Lung (tissue), 12 donors: ENCODE data around the gene GPR25. TPM values are rescaled to one million over a fixed set of nuclear protein-coding genes. Genes with fewer than 3 reads are reported as not detected.

Source experiments
- ATAC-seq: fragments of 200-7000 bp; cut with Tn5 transposase; one replicate; pipeline ENCODE4 v1.9.1; 2020; ENCODE audit warnings: moderate number of reproducible peaks; ENCODE audit not compliant: insufficient read depth, low FRiP score
- DNase-seq, 3 donors: peaks; one replicate each; pipeline ENCODE4 v3.0.0-alpha.2; 2013 to 2017
- H3K27ac ChIP-seq, 2 donors: one replicate each; pipeline ENCODE4 v1.5.1; 2013; ENCODE audit warnings: mild to moderate bottlenecking in 2 of 2, moderate library complexity in 2 of 2, control low read depth in 1 of 2, inconsistent platforms in 1 of 2, low read depth in 1 of 2, low read length in 1 of 2
- H3K27me3 ChIP-seq, 3 donors: one replicate each; pipeline ENCODE4 v1.5.1; 2013; ENCODE audit warnings: low read length in 2 of 3; ENCODE audit not compliant: control insufficient read depth in 3 of 3, insufficient read depth in 3 of 3
- H3K36me3 ChIP-seq, 4 donors: one replicate each; pipeline ENCODE4 v1.5.1; 2013; ENCODE audit warnings: low read length in 4 of 4, mild to moderate bottlenecking in 1 of 4, moderate library complexity in 1 of 4; ENCODE audit not compliant: control insufficient read depth in 4 of 4, insufficient read depth in 4 of 4
- H3K4me1 ChIP-seq, 5 donors: one replicate each; pipeline ENCODE4 v1.5.1; 2013; ENCODE audit warnings: low read length in 5 of 5, mild to moderate bottlenecking in 2 of 5, moderate library complexity in 1 of 5; ENCODE audit not compliant: control insufficient read depth in 5 of 5, insufficient read depth in 5 of 5
- H3K4me3 ChIP-seq: one replicate; pipeline ENCODE4 v1.5.1; 2013; ENCODE audit warnings: mild to moderate bottlenecking, control low read depth, moderate library complexity
- H3K9ac ChIP-seq, 2 donors: one replicate each; pipeline ENCODE4 v1.5.1; 2013; ENCODE audit warnings: low read length in 2 of 2, control low read depth in 1 of 2; ENCODE audit not compliant: insufficient read depth in 1 of 2
- H3K9me3 ChIP-seq, 4 donors: one replicate each; pipeline ENCODE4 v1.5.1; 2013; ENCODE audit warnings: low read length in 3 of 4, mild to moderate bottlenecking in 1 of 4, moderate library complexity in 1 of 4; ENCODE audit not compliant: control insufficient read depth in 4 of 4, insufficient read depth in 3 of 4
- WGBS, 2 donors: extraction: QIAGEN DNeasy Blood & Tissue Kit; methylation state at CpG; one replicate each; pipeline ENCODE4 v1.1.7; 2013; 5-methylcytosine and 5-hydroxymethylcytosine counted together
- polyA plus RNA-seq, 2 donors: library from polyadenylated mRNA; stranded (reverse); fragments of 200-250 nt; gene quantifications; one replicate each; pipeline ENCODE4 v1.2.1, GENCODE V29; 2013
- total RNA-seq, 2 donors: library from RNA; depleted of rRNA in 1 of 2; stranded (reverse); fragments of >200 nt in 1 of 2; gene quantifications; one replicate each; pipeline ENCODE4 v1.2.1, GENCODE V29; 2014 to 2021
- TF ChIP-seq, protein P1 (sequence below): IDR thresholded peaks from 2 replicates; pipeline ENCODE4 v1.5.1; 2012; ENCODE audit warnings: mild to moderate bottlenecking; ENCODE audit errors: control extremely low read depth, extremely low read depth
- donor health status: control.
- donor health status: control.
- donor health status: Bipolar disorder and iron deficiency.
- donor health status: healthy.
- donor health status: DM: yes; HTN: yes; CAD: no.

The GPR25 gene
- total and polyA plus RNA-seq, 4 donors, result 0.16 to 1.0 (median 0.63) TPM

DNA sequence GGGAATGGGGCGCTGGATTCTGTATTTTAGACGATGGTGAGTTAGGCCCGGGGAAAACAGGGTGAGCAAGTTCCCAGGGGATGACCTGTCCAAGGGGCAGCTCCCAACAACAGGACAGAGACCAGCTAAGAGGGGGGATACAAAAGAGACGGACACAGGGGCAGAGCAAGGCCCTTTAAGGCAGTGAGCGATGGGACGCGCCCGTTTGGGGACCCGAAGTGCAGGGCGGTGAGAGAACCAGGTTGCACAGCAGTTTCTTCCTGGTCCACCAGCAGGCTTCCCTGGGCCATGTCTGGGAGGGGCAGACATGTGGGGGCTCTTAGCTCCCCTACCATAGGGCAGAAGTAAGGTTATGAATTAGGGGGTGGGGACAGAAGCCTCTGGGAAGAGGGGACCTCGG is 43.9 kb downstream of the GPR25 start:
- Histone ChIP-seq H3K4me1 (no peaks in the 10 kb centered on the region), H3K9ac (no peak overlapping the region), H3K4me3 (no peak overlapping the region), H3K9me3 (no peaks in the 10 kb centered on the region), H3K36me3 (peaks cover 0 to 2% (median 0%) of the 10 kb centered on the region in 4 donors), H3K27me3 (no peaks in the 10 kb centered on the region), H3K27ac (no peak overlapping the region)
- no peak for DNase-seq
- ATAC-seq, result no peak
- TF ChIP-seq, protein P1, sequence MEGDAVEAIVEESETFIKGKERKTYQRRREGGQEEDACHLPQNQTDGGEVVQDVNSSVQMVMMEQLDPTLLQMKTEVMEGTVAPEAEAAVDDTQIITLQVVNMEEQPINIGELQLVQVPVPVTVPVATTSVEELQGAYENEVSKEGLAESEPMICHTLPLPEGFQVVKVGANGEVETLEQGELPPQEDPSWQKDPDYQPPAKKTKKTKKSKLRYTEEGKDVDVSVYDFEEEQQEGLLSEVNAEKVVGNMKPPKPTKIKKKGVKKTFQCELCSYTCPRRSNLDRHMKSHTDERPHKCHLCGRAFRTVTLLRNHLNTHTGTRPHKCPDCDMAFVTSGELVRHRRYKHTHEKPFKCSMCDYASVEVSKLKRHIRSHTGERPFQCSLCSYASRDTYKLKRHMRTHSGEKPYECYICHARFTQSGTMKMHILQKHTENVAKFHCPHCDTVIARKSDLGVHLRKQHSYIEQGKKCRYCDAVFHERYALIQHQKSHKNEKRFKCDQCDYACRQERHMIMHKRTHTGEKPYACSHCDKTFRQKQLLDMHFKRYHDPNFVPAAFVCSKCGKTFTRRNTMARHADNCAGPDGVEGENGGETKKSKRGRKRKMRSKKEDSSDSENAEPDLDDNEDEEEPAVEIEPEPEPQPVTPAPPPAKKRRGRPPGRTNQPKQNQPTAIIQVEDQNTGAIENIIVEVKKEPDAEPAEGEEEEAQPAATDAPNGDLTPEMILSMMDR, result no peak
- 81 to 89% methylated on average over 11 of the region's 11 CpGs for WGBS, 2 donors

DNA sequence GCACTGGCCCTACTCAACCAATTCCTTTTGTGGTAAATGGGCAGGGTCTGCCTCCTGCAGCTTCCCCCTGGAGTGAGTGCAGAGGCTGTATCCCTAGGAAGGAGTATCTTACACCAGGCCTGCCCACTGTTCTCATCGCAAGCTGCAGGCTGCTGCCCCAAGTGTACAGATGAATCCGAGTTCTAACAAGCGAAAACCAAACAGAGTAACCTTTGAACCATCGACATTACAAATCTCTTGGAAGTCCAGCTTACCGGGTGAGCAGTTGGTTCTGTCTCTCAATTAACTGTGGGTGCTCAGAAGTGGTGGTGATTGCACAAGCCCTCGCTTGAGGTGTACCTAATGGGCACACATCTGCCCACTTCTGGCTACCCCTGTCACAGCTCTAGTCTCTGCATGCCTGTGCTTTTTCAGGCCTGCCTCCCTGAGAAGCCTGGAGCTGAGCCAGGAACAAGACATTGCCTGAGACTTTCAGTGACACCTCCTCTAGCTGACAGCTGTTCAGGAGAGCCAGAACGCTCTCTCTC is 44.6 kb downstream of the GPR25 start:
- Histone ChIP-seq H3K27ac (no peak overlapping the region), H3K9me3 (no peaks in the 10 kb centered on the region), H3K4me3 (no peak overlapping the region), H3K4me1 (no peaks in the 10 kb centered on the region), H3K36me3 (peaks cover 0 to 2% (median 0%) of the 10 kb centered on the region in 4 donors), H3K27me3 (no peaks in the 10 kb centered on the region), H3K9ac (no peak overlapping the region)
- 69 to 83% methylated on average over 7 of the region's 7 CpGs for WGBS, 2 donors
- no peak for ATAC-seq
- TF ChIP-seq, protein P1, result no peak
- DNase-seq, result peak; percentile 47 to 55 (median 54)

DNA sequence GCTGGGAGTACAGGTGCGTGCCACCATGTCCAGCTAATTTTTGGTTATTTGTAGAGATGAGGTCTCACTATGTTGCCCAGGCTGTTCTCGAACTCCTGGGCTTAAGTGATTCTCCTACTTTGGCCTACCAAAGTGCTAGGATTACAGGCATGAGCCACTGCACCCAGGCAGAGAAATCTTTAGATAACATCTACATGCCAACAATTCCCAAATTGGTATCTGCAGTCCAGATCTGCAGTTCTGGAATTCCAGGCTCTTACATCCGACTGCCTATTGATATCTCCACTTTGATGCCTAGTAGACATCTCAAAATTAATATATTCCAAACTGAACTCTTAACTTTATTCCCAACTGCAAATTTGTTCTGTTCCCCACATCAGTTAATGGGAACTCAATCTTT is 45.2 kb downstream of the GPR25 start:
- H3K9ac ChIP-seq, result no peak overlapping the region
- H3K4me3 ChIP-seq, result no peak overlapping the region
- H3K4me1 ChIP-seq, result no peaks in the 10 kb centered on the region
- DNase-seq (no peak), ATAC-seq (no peak)
- TF ChIP-seq, protein P1, result no peak
- H3K27ac ChIP-seq, result no peak overlapping the region
- 94 to 100% methylated on average over 3 of the region's 3 CpGs for WGBS, 2 donors
- no peaks in the 10 kb centered on the region for H3K36me3 ChIP-seq
- no peaks in the 10 kb centered on the region for H3K9me3 ChIP-seq
- H3K27me3 ChIP-seq, result no peaks in the 10 kb centered on the region

DNA sequence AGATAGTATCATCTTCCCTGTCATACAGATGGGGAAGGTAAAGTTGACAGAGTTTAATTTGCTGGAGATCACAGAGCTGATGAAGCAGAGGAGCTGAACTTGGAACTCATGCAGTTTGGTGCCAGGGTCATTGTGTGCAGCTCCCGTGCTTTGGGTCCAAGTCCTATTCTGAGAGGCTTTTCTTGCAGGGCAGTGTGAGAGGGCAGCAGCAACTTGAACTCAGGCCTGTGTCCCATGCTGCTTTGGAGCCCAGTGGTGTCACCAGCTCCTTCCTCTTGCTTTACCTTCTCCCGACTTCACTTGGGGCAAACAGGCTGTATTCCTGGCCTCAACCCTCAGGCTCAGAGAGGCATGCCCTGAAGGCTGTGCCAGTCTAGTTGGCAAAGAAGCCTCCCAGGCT is 46.6 kb downstream of the GPR25 start:
- H3K9ac ChIP-seq, result no peak overlapping the region
- H3K4me1 ChIP-seq, result no peaks in the 10 kb centered on the region
- ATAC-seq, result no peak
- no peaks in the 10 kb centered on the region for H3K9me3 ChIP-seq
- H3K27me3 ChIP-seq, result no peaks in the 10 kb centered on the region
- H3K27ac ChIP-seq, result no peak overlapping the region
- WGBS, 2 donors, result 84 to 91% methylated on average over 2 of the region's 2 CpGs
- TF ChIP-seq, protein P1, result no peak
- no peak for DNase-seq
- H3K36me3 ChIP-seq, result no peaks in the 10 kb centered on the region
- H3K4me3 ChIP-seq, result no peak overlapping the region
